ENCODE results near the gene SRP19. TPM values are rescaled to one million over a fixed set of nuclear protein-coding genes. Genes with fewer than 3 reads are reported as not detected.

Gene SRP19
- total and polyA plus RNA-seq, 10 of the 15 experiments (the other 5 are each of a cell fraction or from before 2014, with no cell fraction given) = 43.4 to 379 (median 156) TPM

DNA sequence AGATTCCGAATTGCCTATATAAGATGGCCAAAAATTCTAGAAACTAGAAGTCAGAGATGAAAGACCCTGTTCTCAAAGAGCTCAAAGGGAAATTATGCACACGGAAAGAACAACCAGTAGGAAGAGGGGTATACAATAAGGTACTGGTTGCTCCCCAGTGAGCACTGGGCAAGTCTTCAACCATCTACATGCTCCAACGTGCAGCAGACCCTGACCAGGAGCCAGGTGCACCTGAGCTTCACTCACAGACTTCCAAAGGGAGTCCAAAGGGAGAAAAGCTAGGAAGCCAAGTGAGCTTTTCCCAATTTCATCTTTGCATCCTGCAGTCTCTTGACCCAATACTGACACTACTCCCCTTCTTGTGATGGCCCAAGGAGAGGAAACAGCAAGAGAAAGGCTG lies 57.0 kb downstream of the SRP19 start:
- Histone ChIP-seq H3K4me3 (no peak overlapping the region), H3K4me1 (ENCODE audit: control insufficient read depth, insufficient read depth, low read length) (peaks cover 25% of the 10 kb centered on the region), H3K79me2 (ENCODE audit: control insufficient read depth, insufficient read depth, low read length) (peaks cover 43% of the 10 kb centered on the region), H3K9me3 (replicated peaks; ENCODE audit: control insufficient read depth, insufficient read depth, low read length) (no peaks in the 10 kb centered on the region), H3K27me3 (replicated peaks in 1 of 2; ENCODE audit: control insufficient read depth in 2 of 2, insufficient read depth in 2 of 2, low read length in 1 of 2) (no peaks in the 10 kb centered on the region), H3K36me3 (ENCODE audit: control insufficient read depth in 2 of 2, insufficient read depth in 2 of 2, low read length in 1 of 2) (peaks cover 0 to 10% of the 10 kb centered on the region in 2 experiments; a peak in 2 of 4 replicates), H2AFZ (ENCODE audit: control insufficient read depth, low read depth, low read length) (no peak overlapping the region), H4K20me1 (ENCODE audit: control insufficient read depth, insufficient read depth) (no peaks in the 10 kb centered on the region; the same call in 1 of the 2 replicates), H3K4me2 (ENCODE audit: control insufficient read depth, insufficient read depth) (peak overlapping the region; percentile 41; the same call in 1 of the 2 replicates), H3K9ac (ENCODE audit: control insufficient read depth, insufficient read depth, low read length) (no peak overlapping the region), H3K27ac (ENCODE audit: control insufficient read depth, insufficient read depth) (no peak overlapping the region)
- DNase-seq (ENCODE audit: low read depth, low spot score) = no peak
- no TSS peak for BruUV-seq (replicated peaks)
- ATAC-seq = no peak
- in situ Hi-C loops (cut with MboI) = no loop called here
- POLR2A ChIA-PET = interaction anchor here (1.3 kb wide), 2 partner anchors 10 to 52 kb away, joined by 3 to 7 read pairs; no protein-coding TSS in a partner anchor
- TF ChIP-seq STAT1 (conservative IDR thresholded peaks at IDR 0.05) (no peak), NRF1 (conservative IDR thresholded peaks at IDR 0.05; ENCODE audit: low read depth, low read length) (no peak), POLR2AphosphoS2 (IDR thresholded peaks at IDR 0.05; ENCODE audit: low read depth, low read length) (no peak), YY1 (IDR thresholded peaks at IDR 0.05; ENCODE audit: low read depth, low read length) (no peak), SREBF1 (IDR thresholded peaks at IDR 0.05; ENCODE audit: low read length) (no peak), GABPA (IDR thresholded peaks at IDR 0.05; ENCODE audit: low read depth) (no peak), CHD2 (IDR thresholded peaks at IDR 0.05; ENCODE audit: borderline replicate concordance, low read depth, low read length) (no peak), ZSCAN29 (IDR thresholded peaks at IDR 0.05) (no peak)
- TF ChIP-seq, protein P1, sequence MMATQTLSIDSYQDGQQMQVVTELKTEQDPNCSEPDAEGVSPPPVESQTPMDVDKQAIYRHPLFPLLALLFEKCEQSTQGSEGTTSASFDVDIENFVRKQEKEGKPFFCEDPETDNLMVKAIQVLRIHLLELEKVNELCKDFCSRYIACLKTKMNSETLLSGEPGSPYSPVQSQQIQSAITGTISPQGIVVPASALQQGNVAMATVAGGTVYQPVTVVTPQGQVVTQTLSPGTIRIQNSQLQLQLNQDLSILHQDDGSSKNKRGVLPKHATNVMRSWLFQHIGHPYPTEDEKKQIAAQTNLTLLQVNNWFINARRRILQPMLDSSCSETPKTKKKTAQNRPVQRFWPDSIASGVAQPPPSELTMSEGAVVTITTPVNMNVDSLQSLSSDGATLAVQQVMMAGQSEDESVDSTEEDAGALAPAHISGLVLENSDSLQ (IDR thresholded peaks at IDR 0.05) = no peak
- FAIRE-seq = no peak
- SMC1A ChIA-PET (ENCODE audit: uncharacterized antibody, unreplicated experiment) = interaction anchor here (1.1 to 1.6 kb wide), 2 partner anchors 9 to 45 kb away, joined by 3 to 4 read pairs; no protein-coding TSS in a partner anchor
- RAD21 ChIA-PET (ENCODE audit: unreplicated experiment) = no interaction called here
- intact Hi-C loops (cut with micrococcal nuclease; ENCODE audit: unreplicated experiment) = loop anchor here (10.0 kb wide), 1 partner anchor 223 kb away; no protein-coding TSS in a partner anchor
- WGBS (ENCODE audit: insufficient coverage, insufficient replicate concordance, low lambda C conversion rate, missing lambda C conversion rate) = 81% methylated on average over 3 of the region's 3 CpGs
- CTCF ChIA-PET = interaction anchor here (0.8 to 2.0 kb wide), 5 partner anchors 11 to 78 kb away, joined by 3 to 9 read pairs (median 5); partner anchors contain the start of gene SRP19

All from GM12878 (cell line).